Gastrocnemius medialis (tissue), 4 donors: ENCODE results near the gene SH3GL2.

Source experiments
- CTCF ChIP-seq, 5 experiments: fragments of 450-650 bp in 3 of 5; fragments of 200-600 bp in 2 of 5; sonication (generic) in 2 of 5; IDR thresholded peaks in 4 of 5; conservative IDR thresholded peaks in 1 of 5; 1 replicate in 4 of 5; 2 replicates in 1 of 5; pipeline ENCODE4 v1.5.1; 2016 to 2019; ENCODE audit warnings: antibody characterized with exemption in 5 of 5, mild to moderate bottlenecking in 3 of 5, moderate library complexity in 3 of 5
- POLR2A ChIP-seq, 2 donors: fragments of 450-650 bp; IDR thresholded peaks; one replicate each; pipeline ENCODE4 v1.6.1; 2017; ENCODE audit warnings: antibody characterized with exemption in 2 of 2, mild to moderate bottlenecking in 2 of 2, moderate library complexity in 2 of 2

- TF ChIP-seq CTCF (IDR thresholded peaks at IDR 0.05 in 4 of 5, conservative IDR thresholded peaks at IDR 0.05 in 1 of 5) (no peak), POLR2A (IDR thresholded peaks at IDR 0.05) (no peak)
These were observed at the start of gene SH3GL2 for GRCh38 chr9:17578911-17579793.
